Left cardiac atrium (tissue), 4 donors: ENCODE data around the gene ZNF680. TPM values are rescaled to one million over a fixed set of nuclear protein-coding genes. Genes with fewer than 3 reads are reported as not detected.
"Not testable (repeated sequence)": the region's sequence is repeated elsewhere in the genome, so short reads cannot be mapped to it uniquely, and the experiment has no call there.

Source experiments
- ATAC-seq, 2 donors: fragments of 200-7000 bp; cut with Tn5 transposase; one replicate each; pipeline ENCODE4 v1.9.1; 2020; ENCODE audit warnings: mild to moderate bottlenecking in 2 of 2, moderate library complexity in 2 of 2
- DNase-seq: peaks from one replicate; pipeline ENCODE4 v3.0.0-alpha.2; 2020
- intact Hi-C, 2 donors: fragments of 100-400 bp; cut with DNase I; formaldehyde crosslinking; loops; one replicate each; pipeline versions ENCODE4 v1.14.1 to v1.15.1; 2022 to 2023
- total RNA-seq, 2 donors: library from RNA; stranded (reverse); fragmentation: NEBNext Ultra II Directional; extraction: Animal tissue kit (Norgen Biotek cat#: 25700); gene quantifications; one replicate each; pipeline ENCODE4 v1.2.1, GENCODE V29; 2021
- donor health status: DM: no; HTN: yes; CAD: no.
- donor health status: DM: no; HTN: yes; CAD: no; lungs with severe emphysema.
- donor health status: DM: yes; HTN: yes; CAD: no.
- donor health status: Dilated cardiomyopathy.

Gene ZNF680
- total RNA-seq, 2 donors from 2014 or later, result 17.9 to 20.7 TPM

- intact Hi-C loops, result no loop called here
- ATAC-seq, result peak in 1 of 2 donors; percentile 5
- DNase-seq, result no peak
Observed at GRCh38 chr7:64558781-64559180, 4.1 kb downstream of the ZNF680 start.

DNA sequence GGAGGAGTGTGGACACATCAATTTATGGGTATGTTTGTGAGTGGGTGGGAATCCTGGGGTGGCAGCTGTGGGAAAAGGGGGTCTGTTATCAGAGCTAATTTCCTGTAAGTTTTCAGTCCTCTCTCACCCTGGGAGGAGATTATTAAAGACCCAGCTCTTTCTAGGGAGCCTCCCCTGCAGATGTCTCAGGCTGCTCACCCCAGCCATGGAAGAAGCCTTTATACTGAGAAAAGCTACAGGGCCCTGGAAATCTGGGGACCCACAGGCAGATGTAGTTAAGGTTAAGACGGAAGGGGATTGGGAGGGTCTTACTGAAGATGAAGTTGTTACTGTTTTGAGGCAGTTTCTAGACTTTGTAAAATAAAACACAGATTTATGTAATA, 4.6 kb downstream of the ZNF680 start:
- DNase-seq (no peak), ATAC-seq (no peak)
- intact Hi-C loops, result no loop called here

GRCh38 chr7:64557601-64558322, 5.1 kb downstream of the ZNF680 start:
- ATAC-seq (no peak), DNase-seq (no peak)
- intact Hi-C loops, result no loop called here

GRCh38 chr7:64555046-64555445, 7.8 kb downstream of the ZNF680 start:
- ATAC-seq, result no peak
- no peak for DNase-seq
- intact Hi-C loops, result no loop called here

DNA sequence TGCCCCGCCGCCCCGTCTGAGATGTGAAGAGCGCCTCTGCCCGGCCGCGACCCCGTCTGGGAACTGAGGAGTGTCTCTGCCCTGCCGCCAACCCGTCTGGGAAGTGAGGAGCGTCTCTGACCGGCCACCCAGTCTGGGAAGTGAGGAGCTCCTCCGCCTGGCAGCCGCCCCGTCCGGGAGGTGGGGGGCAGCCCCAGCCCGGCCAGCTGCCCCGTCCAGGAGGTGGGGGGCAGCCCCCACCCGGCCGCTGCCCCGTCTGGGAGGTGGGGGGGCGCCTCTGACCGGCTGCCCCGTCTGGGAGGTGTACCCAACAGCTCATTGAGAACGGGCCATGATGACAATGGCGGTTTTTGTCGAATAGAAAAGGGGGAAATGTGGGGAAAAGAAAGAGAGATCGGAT, 8.7 kb downstream of the ZNF680 start:
- DNase-seq, intact Hi-C loops, ATAC-seq: not testable (repeated sequence)

DNA sequence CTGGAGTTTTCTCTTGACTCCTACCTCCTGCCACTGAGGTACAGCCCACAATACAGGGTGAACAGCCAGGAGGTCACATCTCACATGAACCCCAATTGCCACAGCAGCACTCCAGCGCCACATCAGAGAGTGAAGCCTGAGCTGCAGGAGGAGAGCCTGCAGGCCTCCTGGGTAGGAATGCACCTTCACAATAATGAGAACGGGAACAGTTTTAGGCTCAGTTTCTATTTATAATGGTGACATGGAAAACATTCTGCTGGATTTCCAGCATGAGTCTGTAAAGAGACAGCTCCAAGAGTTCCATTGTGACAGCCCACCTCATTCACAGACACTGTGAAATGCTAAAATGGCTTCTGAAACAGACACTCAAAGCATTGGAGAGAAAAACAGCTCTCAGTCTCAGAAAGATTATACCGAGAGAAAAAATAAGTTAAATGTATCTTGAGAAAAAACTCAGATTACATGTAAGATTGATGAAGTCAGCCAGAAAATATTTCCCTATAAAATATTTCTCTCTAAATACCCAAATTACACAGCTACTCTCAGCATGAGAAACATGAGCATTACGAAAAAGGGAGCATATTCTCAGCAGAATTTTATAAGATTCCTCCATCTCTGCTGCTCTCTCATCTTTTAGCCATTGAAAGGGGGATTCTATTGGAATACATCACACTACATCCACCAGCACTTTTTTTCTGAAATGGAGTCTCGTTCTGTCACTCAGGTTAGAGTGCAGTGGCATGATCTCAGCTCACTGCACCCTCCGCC, 11.3 kb downstream of the ZNF680 start:
- peak; percentile 53 to 74 for ATAC-seq
- no peak for DNase-seq
- intact Hi-C loops, result no loop called here

GRCh38 chr7:64544010-64544409, 18.9 kb downstream of the ZNF680 start:
- intact Hi-C loops, result no loop called here
- DNase-seq, result no peak
- no peak for ATAC-seq

DNA sequence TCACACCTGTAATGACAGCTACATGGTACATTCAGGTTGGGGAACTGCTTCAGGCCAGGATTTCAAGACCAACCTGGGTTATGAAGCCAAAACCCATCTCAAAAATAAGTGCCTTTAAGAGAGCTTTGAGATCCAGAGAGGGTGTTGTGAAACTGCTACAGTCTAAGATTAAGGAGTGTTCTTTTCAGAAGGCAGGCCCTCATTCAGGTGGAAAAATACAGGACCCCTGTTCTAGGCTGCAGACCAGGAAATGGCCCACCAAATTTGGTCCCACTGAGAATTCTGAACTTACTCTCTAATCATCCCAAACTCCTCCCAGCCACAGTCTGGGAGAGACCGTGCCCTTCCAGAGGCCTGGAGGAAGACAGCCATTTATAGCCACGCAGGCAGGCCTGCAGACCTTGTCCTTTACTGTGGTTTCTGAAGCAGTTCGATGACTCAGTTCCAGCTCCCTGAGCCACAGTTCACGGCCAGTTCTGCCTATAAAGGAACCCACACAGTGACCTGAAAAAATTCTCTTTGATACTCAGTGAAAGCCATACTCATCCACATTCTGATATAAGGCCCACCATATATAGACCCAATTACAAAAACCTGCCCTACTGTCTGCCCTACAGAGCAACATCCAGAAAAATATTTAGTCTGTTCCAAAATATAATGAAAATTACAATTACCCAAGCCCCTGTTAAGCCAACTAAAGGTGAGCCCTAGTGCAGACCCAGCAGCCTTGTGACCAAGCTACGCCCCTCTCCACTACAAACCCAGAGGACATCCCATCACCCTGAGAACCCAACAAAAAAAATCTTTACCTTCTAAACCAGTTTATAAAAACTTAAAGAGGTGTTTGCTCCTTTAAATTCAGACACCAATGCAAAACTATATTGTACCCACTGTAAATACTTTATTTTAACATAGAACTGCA, 21.2 kb downstream of the ZNF680 start:
- peak; percentile 59 to 94 for ATAC-seq
- intact Hi-C loops, result no loop called here
- no peak for DNase-seq

DNA sequence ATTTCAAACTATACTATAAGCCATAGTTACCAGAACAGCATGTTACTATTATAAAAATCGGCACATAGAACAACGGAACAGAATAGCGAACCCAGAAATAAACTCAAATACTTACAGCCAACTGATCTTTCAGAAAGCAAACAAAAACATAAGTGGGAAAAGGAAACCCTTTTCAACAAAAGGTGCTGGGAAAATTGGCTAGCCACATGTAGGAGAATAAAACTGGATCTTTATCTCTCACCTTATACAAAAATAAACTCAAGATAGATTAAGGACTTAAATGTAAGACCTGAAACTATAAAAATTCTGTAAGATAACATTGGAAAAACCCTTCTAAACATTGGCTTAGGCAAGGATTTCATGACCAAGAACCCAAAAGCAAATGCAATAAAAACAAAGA, 29.1 kb downstream of the ZNF680 start:
- DNase-seq, result no peak
- intact Hi-C loops, result no loop called here
- ATAC-seq, result no peak

- no peak for ATAC-seq
- intact Hi-C loops, result no loop called here
Observed at GRCh38 chr7:64528770-64529169, 34.1 kb downstream of the ZNF680 start.

DNA sequence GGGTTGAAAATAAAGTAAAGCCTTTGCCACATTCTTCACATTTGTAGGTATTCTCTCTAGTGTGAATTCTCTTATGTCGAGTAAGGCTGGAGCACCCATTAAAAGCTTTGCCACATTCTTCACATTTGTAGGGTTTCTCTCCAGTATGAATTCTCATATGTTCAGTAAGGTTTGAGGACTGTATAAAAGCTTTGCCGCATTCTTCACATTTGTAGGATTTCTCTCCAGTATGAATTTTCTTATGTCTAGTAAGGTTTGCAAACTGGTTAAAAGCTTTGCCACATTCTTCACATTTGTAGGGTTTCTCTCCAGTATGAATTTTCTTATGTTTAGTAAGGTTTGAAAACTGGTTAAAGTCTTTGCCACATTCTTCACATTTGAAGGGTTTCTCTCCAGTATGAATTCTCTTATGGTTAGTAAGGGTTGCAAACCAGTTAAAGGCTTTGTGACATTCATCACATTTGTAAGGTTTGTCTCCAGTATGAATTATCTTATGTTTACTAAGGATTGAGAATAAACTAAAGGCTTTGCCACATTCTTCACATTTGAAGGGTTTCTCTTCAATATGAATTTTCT, 41.4 kb downstream of the ZNF680 start:
- intact Hi-C loops, result no loop called here
- no peak for ATAC-seq
- no peak for DNase-seq

More at GRCh38 chr7:64528770-64529169, 34.1 kb downstream of the ZNF680 start:
- no peak for DNase-seq

GRCh38 chr7:64516451-64516850, 46.4 kb downstream of the ZNF680 start:
- ATAC-seq (no peak), DNase-seq (no peak)
- intact Hi-C loops, result loop anchor here in 1 of 2 donors (10.0 kb wide), 1 partner anchor 48 kb away; the partner anchor contains the start of gene ZNF680

DNA sequence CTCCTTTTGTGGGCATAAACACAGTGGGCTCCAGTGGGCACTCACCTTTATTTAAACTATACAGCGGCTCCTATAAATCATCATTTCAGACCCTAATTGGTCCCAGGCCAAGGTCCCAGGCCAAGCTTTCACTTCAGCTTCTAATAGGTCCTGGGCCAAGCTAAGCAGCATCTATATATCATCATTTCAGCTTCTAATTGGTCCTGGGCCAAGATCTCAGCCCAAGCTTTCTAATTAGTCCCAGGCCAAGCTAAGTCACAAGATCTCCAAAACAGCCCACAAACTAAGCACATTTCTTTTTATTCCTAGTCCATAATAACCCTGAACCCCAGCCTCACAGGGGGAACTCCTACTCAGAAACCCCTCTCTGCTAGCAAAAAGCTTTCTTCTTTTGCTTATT, 47.1 kb downstream of the ZNF680 start:
- intact Hi-C loops, result loop anchor here in 1 of 2 donors (10.0 kb wide), 1 partner anchor 49 kb away; the partner anchor contains the start of gene ZNF680
- DNase-seq (no peak), ATAC-seq (no peak)

GRCh38 chr7:64515330-64515729, 47.5 kb downstream of the ZNF680 start:
- intact Hi-C loops, result loop anchor here in 1 of 2 donors (10.0 kb wide), 1 partner anchor 49 kb away; the partner anchor contains the start of gene ZNF680
- DNase-seq (no peak), ATAC-seq (no peak)

DNA sequence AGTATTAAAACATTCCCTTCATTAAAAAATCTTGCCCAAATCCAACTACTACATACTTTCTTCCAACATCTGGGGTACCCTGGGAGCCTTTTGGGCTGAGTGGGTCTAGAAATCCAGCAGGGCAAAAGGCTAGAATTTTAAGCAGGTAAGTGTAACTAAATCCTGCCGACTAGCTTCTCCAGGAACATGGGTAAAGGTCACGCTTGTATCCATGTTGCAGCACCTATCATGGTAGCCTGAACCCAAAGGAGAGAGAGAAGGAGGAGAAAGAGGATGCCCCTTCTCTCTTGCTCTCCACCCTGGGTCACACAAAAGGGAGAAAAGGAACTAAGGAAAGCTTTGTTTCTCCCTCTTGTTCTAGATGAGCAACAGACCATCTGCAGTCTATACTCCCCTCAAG, 53.3 kb downstream of the ZNF680 start:
- no peak for DNase-seq
- intact Hi-C loops, result no loop called here
- ATAC-seq, result no peak

DNA sequence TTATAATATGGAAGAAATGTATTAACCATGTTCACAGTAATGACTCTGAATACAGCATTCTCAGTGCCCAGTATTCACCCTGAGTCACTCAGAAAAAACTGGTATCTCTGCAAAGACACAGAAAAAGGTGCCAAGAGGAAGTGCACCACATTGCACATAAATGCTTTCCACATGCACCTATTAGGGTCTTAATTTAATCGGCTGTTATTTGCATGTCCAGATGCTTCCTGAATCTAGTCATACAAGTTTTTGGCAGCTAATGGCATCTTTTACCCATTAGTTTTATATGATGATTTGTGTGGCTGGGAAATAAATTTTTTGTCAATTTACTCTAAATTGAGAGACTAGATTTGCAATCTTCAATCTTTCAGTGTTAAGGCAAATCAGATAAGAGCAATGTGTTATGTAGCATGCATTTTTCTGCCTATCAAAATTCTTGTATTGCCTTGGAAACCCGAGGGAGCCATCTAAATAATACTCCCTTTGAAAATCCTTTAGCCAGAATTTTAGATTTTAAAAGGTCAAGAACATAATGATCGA, 58.2 kb downstream of the ZNF680 start:
- no peak for ATAC-seq
- intact Hi-C loops, result no loop called here

DNA sequence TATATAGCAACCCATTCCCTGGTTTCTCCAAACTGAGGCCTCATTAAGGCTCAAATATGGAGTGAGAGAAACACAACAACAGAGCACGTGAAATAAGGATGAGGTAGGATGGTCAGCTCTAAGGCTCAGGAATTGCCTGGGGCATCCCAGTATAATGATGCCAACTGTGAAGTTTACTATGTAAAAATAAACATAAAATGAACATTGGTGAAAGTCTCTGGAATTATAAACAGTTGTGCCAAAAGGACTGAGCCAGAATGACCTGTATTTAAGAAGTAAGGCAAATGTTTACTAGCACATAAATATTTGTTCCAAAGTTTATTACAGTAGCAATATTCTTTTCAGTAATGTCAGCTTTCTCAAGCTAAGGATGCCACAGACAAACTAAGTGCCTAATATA, 64.6 kb downstream of the ZNF680 start:
- DNase-seq, result no peak
- no peak for ATAC-seq
- intact Hi-C loops, result no loop called here

More for the DNA sequence above, 58.2 kb downstream of the ZNF680 start:
- DNase-seq, result no peak

DNA sequence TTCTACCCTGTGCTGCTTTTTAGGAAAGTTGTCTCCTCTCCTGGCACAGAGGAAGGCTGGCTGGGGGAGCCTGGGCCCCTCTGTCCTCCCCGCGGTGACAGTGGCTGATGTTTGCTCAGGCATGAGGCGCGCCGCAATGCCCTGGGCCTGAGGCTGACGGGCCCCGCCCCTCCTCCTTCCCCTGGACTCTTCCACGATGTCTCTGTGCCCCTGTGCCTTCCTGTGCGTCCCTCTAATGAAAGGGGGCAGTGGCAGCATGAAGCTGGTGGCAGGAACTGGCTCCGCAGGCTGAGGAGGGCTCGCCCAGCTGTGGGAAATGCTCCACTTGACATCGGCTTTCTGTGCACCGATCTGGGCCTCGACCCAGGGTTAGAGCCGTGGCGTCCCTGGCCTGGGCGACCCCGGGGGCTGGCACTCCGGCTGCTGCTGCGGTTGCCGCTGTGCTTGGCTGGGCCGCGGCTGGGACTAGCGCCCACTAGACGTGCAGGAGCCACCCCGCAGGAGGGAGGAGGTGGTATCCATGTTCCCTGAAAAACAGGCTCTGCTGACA, 67.9 kb downstream of the ZNF680 start:
- ATAC-seq (peak; percentile 41 to 80), DNase-seq (peak; percentile 20)
- intact Hi-C loops, result no loop called here

DNA sequence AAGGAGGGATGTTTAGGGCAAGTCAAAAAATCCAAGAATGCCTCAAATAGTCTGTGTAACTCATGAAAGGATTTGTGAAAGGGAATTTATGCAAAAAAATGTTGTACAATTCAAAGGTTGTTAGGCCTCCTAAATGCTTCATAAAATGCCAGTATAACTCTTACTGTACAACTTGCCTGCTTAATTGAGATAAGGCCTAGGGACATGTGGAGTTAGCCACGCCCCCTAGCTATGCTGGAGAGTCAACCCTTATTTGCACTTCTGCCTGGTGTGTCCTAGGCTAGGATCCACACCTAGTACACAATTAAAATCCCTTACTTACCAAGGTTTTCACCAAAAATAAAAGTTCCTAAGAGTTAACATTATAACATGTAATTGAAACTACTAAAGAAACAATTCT, 77.2 kb downstream of the ZNF680 start:
- ATAC-seq (no peak), DNase-seq (no peak)
- intact Hi-C loops, result no loop called here
